Erythroblast (primary cell): ENCODE data around the gene SNX24.

Experiments used
- DNase-seq, 2 experiments: peaks; one replicate each; lab custom pipeline; 2025; lab: John Stamatoyannopoulos, UW
- GATA1 ChIP-seq: IDR thresholded peaks from 2 replicates; pipeline ENCODE4 v1.6.1; 2011; ENCODE audit warnings: low read depth, mild to moderate bottlenecking, control low read depth, low read length, moderate library complexity
- POLR2A ChIP-seq: IDR thresholded peaks from 2 replicates; pipeline ENCODE4 v1.6.1; 2011; ENCODE audit warnings: mild to moderate bottlenecking, low read length

SNX24 gene

GRCh38 chr5:122977319-122977718 lies 131.9 kb downstream of the SNX24 start:
- DNase-seq: no peak
- TF ChIP-seq POLR2A (no peak), GATA1 (no peak)

GRCh38 chr5:122978068-122978467 lies 132.7 kb downstream of the SNX24 start:
- TF ChIP-seq POLR2A: no peak
- no peak for TF ChIP-seq GATA1
- DNase-seq: no peak

GRCh38 chr5:122978644-122979297 lies 133.4 kb downstream of the SNX24 start:
- no peak for DNase-seq
- no peak for TF ChIP-seq GATA1
- no peak for TF ChIP-seq POLR2A

GRCh38 chr5:122981846-122982245 lies 136.4 kb downstream of the SNX24 start:
- no peak for TF ChIP-seq POLR2A
- DNase-seq: no peak

DNA sequence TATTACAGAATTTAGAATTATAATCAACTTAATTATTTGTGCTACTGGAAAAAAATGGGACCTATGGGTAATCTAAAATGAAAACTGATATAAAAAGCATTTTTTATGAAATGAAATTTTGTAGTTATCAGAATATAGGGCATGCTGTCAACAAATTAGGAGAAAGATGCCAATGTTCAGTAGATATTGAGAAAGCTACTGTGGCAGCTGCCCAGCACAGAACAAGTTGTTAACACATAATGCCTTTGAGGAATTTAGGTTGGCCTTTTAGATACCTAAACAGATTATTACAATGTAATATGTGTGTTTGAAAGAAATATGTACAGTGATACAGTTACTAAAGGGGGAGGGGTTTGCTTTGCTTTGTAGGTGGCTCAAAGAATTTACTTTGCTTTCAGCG lies 137.0 kb downstream of the SNX24 start:
- DNase-seq: no peak
- TF ChIP-seq POLR2A (no peak), GATA1 (no peak)

- DNase-seq: no peak
- no peak for TF ChIP-seq POLR2A
- no peak for TF ChIP-seq GATA1
Measured at GRCh38 chr5:122984425-122984824, 139.0 kb downstream of the SNX24 start.

- no peak for TF ChIP-seq GATA1
- TF ChIP-seq POLR2A: no peak
Measured at GRCh38 chr5:122985006-122985700, 139.7 kb downstream of the SNX24 start.

DNA sequence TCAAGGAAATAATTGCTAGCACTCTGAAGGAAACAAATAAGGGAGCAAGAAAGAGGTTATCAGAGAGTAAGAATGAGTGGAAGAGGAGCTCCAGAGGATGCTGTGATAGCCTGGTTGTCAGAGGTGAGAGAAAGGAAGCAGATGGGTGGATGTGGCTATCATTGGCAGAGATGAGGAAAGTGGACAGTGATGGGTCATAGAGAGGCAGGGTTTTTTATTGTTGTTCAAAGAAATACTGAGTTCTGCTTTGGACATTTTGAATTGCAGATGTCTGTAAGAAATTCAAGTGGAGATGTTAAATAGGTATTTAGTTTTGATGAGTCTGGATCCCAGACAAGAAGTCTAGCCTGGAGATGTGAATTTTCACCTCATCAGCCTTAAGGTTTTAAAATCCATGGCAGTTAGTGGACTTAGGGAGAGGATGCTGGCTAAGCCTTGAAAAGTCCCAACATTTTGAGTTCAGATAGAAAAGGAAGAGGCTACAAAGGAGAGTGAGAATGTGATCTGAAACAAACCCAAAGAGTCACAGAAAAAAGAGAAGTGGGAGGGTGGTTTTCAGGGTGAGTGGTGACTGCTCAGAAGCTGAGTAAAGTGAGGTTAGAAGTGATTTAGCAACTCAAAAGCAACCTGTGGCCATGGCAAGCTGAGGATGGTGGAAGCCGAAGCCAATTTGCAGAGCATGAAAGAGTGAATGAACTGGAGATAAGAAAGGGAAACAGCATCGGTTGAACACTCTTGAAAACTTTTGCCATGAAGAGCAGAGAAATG lies 140.7 kb downstream of the SNX24 start:
- no peak for TF ChIP-seq POLR2A
- TF ChIP-seq GATA1: no peak
- no peak for DNase-seq

More at GRCh38 chr5:122985006-122985700, 139.7 kb downstream of the SNX24 start:
- DNase-seq: no peak

DNA sequence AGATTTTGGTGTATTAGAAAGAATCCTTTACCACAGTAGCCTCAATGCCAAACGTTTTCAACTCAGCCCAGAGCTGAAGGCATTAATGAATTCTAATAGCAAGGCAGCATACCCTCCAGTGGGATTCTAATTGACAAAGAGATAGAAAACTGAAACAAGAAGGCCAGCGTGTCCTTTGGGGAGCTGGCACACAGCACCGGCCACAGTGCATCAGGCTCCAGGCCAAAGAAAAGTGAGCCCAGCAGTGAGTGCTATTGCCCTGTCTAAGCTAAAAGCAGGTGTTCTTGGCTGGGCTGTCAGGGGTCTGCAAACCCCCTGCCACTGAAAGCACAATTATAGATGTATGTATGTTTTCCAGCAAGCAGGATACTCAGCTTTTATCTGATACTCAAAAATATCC lies 150.7 kb downstream of the SNX24 start:
- TF ChIP-seq GATA1: no peak
- DNase-seq: no peak

- no peak for DNase-seq
- TF ChIP-seq GATA1 (no peak), POLR2A (no peak)
Measured at GRCh38 chr5:122997294-122997693, 151.9 kb downstream of the SNX24 start.

- TF ChIP-seq GATA1 (no peak), POLR2A (no peak)
- peak; percentile 80 to 85 for DNase-seq
Measured at GRCh38 chr5:122999947-123000563, 154.6 kb downstream of the SNX24 start.

DNA sequence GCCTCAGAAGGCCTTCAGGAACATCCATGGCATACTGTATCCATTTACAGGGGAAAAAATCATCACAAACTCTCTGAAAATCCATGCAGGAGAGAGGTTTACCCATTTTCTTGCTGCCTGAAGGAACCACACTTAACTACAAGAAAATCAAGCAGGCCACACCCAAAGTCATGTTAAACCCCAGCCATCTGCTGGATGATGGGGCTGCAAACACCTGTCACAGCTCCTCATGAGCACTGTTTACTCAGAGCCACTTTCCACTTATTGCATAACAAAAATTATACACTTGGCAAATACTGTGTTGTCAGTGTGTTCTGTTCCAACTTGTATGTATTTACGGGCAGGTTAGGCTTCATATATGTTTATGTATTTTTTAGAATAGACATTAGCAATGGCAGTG lies 155.3 kb downstream of the SNX24 start:
- no peak for TF ChIP-seq POLR2A
- TF ChIP-seq GATA1: no peak
- no peak for DNase-seq

- DNase-seq: no peak
Measured at GRCh38 chr5:123001808-123002207, 156.4 kb downstream of the SNX24 start.

DNA sequence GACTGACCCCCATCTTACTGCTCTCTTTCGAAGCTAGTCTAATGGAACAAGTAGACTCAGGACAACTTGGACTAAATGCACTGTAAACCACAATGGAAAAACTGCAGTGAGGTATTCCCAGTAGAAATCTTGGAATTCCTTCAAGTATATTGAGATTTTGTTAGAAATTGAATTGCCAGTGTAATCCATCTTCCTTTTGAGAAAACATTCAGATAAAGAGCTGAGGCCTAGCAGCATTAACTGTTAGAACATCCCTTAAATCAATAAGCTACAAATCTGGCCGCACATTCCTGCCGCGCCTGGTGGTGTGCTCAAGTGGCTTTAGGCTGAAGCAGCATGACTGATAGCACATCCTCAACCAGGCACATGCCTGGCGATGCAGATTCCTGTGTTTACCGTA lies 161.8 kb downstream of the SNX24 start:
- DNase-seq: no peak
- TF ChIP-seq GATA1: no peak
- no peak for TF ChIP-seq POLR2A

More at GRCh38 chr5:123001808-123002207, 156.4 kb downstream of the SNX24 start:
- TF ChIP-seq POLR2A (no peak), GATA1 (no peak)
